NCI-H446 (cell line): ENCODE data around the gene PWP2.
"Not testable (repeated sequence)": the region's sequence is repeated elsewhere in the genome, so short reads cannot be mapped to it uniquely, and the experiment has no call there.

Experiments
- DNase-seq, 2 experiments: peaks; one replicate each; lab custom pipeline; 2025; lab: John Stamatoyannopoulos, UW

Gene PWP2

DNA sequence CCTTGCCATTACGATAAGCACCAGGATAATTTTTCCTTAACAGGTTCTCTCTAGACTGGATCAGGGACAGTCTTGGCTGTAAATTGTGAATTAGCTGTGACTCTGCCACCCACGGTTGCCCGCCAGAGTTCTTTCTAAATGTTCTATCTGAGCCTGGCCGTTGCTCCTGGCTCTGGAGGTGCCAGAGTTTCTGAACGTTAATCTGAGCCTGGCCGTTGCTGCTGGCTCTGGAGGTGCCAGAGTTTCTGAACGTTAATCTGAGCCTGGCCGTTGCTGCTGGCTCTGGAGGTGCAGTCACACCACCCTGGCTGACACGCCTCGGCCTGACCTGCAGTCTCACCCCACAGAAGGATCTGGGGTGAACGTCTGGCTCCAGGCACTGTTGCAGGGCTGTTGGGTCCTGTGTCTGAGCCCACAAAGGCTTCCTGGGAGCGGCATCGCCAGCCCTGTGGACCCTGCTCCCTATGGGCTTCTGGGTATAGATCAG is 56.0 kb downstream of the PWP2 start:
- not testable (repeated sequence) for DNase-seq

DNA sequence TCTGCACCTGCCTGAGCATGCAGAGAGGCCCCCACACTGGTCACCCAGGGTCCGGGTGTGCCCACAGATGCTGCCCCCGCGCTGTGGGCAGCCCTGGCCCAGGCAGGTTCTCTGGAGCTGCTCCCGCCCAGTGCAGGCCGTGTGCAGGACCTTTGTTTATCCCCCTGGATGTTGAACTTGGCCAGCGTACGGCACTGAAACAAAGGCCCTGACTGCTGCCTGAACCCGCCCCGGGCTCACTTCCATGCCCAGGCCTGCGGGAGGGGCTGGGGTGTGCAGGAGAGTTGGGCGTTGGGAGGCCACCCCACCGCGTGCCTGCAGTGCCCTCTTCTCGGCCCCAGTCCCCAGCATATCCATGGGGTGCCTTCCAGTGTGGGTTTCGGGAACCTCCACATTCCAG is 58.7 kb downstream of the PWP2 start:
- not testable (repeated sequence) for DNase-seq

DNA sequence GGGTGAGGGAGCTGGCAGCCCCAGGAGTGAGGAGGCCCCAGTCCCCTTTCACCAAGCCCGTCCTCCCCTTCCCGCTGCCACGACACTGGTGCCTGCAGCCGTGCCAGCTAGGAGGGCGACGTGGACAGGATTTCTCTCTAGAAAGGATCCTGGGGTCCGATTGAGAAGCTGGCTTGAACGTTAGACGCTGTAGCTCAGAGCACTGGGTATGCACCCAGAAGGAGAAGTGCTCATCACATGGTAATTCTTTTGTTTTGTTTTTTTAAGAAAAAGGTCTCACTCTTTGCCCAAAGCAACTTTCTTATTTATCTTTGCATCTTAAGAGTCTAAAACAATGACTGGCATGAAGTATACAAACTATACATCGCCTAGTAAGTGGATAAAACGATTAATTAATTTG is 60.3 kb downstream of the PWP2 start:
- not testable (repeated sequence) for DNase-seq

DNA sequence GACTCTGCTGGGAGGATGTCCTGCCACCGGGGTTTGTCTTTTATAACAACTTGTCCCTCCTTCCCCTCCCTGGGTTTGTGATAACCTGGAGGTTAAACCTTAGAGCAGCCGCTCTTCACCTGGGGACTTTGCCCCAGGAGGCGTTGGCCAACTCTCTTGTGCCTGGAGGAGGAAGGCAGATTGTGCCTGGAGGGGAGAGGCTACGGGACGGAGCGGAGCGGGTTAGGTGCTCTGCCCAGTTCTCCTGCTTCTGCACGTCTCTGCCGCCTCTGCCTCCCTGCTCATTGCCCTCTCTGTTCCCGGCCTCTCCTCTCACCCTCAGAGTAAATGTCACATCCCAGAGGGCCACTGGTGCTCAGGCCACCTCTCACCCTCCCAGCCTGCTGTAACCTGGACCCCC is 63.1 kb downstream of the PWP2 start:
- DNase-seq, result not testable (repeated sequence)

DNA sequence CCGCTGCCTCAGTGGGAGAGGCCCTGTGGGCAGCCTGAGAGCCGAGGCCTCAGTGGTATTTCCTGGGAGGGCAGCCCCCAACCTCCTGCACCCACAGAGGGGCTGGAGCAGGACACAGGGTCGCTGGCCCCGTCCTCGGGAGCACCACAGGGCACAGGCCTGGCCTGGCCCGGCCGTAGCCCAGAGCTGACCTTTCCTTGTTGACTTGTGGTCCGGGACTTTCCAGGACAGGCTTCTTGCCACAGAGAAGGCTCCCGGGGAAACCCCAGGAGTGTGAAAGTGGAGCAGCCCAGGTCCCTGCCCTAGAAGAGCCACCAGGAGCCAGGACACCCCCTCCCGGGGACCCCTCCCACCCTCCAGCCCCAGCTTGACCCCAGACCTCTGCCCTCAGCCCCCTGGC is 63.7 kb downstream of the PWP2 start:
- DNase-seq, result not testable (repeated sequence)

DNA sequence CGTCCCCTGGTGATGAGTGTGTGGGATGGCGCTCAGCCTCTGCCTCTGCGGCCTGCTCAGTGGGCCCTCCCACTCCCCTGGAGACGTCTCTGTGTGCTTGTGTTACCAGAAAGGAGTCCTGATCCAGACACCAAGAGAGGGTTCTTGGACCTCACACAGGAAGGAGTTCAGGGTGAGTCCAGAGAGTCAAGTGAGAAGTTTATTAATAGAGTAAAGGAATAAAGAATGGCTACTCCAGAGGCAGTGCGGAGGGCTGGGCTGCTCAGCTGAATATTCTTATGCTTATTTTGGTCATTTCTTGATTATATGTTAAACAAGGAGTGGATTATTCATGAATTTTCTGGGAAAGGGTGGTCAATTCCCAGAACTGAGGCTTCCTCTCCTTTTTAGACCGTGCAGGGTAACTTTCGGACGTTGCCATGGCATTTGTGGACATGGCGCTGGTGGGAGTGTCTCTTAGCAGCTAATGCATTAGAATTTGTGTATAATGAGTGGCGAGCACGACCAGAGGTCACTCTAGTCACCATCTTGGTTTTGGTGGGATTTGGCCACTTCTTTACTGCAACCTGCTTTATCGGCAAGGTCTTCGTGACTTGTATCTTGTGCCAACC is 64.9 kb downstream of the PWP2 start:
- not testable (repeated sequence) for DNase-seq

DNA sequence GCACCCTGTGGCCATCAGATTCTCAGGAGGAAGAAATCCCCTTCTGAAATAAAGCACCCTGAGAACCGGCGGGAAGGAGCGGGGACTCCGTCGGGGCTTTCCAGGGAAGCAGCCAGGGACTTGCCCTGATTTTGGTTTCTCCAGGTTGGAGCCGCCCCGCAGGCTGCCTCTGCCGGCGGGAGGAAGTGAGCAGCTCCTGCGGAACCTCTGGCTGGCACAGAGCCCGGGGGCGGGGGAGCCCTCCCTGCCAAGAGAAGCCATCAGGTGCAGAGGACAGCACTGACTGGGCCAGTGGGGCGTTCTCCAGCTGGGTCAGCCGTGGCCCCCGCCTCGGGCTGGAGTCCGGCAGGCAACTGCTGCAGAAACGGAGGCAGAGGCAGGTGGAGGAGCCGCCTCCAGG is 65.5 kb downstream of the PWP2 start:
- not testable (repeated sequence) for DNase-seq

DNA sequence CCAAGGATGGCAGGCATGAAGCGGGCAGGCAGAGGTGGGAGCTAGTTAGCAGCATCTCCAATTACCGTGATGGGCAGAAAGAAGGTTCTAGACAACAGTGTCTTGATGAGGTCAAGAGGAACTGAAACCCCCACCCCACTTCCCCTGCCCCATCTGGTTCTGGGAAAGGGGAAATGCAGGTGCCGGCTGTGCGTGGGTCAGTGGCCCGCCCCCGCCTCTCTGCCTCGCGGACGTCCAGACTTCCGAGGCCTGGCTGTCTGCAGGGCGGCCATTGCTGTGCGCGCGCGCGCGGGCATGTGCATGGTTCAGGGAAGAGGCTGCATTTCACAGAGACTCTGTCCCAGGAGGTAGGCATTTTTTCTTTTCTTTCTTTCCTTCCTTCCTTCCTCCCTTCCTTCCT is 68.0 kb downstream of the PWP2 start:
- not testable (repeated sequence) for DNase-seq

DNA sequence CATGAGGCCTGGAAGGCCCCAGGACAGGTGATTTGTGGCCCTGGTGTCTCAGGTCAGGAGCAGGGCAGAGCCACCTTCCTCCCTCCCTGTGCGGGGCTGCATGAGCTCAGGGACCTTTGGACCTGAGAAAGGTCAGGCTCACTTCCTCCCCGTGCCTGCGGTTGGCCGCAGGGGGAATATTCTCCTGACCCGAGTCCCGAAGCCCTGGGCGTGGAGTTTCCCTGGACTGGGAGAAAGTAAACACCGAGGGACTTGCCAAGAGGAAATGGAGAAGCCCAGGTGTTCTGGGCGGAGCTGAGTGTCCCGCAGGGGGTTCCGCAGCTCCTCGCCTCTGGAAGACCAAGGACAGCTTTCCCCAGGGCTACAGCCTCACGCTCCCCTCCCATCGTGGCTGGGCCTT is 68.9 kb downstream of the PWP2 start:
- not testable (repeated sequence) for DNase-seq
